Panc1 (cell line): ENCODE measurements around the gene MIPOL1. TPM values are rescaled to one million over a fixed set of nuclear protein-coding genes. Genes with fewer than 3 reads are reported as not detected.
"Not testable (repeated sequence)": the region's sequence is repeated elsewhere in the genome, so short reads cannot be mapped to it uniquely, and the experiment has no call there.

ENCODE experiments used
- ATAC-seq: fragments of 200-7000 bp; cut with Tn5 transposase; 2 replicates; pipeline ENCODE4 v1.9.1; 2020; ENCODE audit warnings: mild to moderate bottlenecking, moderate library complexity
- BruUV-seq: library from RNA; stranded (reverse); fragments of 400-500 nt; replicated peaks from 2 replicates; lab custom pipeline; 2021; lab: Mats Ljungman, UMichigan
- CTCF ChIA-PET: fragments of 300-600 bp; sonication (Branson Sonifier 250); formaldehyde crosslinking; loops from one replicate; lab custom pipeline; 2022; ENCODE audit warnings: antibody characterized with exemption; lab: Charles Lee
- POLR2A ChIA-PET: fragments of 300-600 bp; sonication (Branson Sonifier 250); formaldehyde crosslinking; loops from one replicate; lab custom pipeline; 2022; ENCODE audit warnings: antibody characterized with exemption; lab: Charles Lee
- DNase-seq: peaks from one replicate; pipeline ENCODE4 v3.0.0-alpha.2; 2010; ENCODE audit warnings: low read depth, low spot score
- H3K27ac ChIP-seq: 2 replicates; pipeline ENCODE4 v1.5.1; 2011; ENCODE audit warnings: mild to moderate bottlenecking, low read length, inconsistent platforms
- H3K27me3 ChIP-seq: fragments of 200-500 bp; sonication (Bioruptor generic); 2 replicates; pipeline ENCODE4 v1.6.0; 2014; ENCODE audit warnings: low read length, inconsistent platforms; ENCODE audit not compliant: control insufficient read depth, insufficient read depth
- H3K36me3 ChIP-seq: fragments of 200-500 bp; sonication (Bioruptor generic); 2 replicates; pipeline ENCODE4 v1.5.1; 2014; ENCODE audit warnings: inconsistent platforms, mild to moderate bottlenecking, low read length, moderate library complexity; ENCODE audit not compliant: control insufficient read depth, insufficient read depth
- H3K4me1 ChIP-seq: 2 replicates; pipeline ENCODE4 v1.5.1; 2011; ENCODE audit warnings: inconsistent platforms, mild to moderate bottlenecking, low read length, moderate library complexity; ENCODE audit not compliant: control insufficient read depth, insufficient read depth
- H3K4me3 ChIP-seq, 2 experiments: 2 replicates each; pipeline ENCODE4 v1.5.1; 2011 to 2012; ENCODE audit warnings: low read depth in 2 of 2, low read length in 2 of 2, mild to moderate bottlenecking in 2 of 2, inconsistent platforms in 1 of 2, moderate library complexity in 1 of 2
- H3K9me3 ChIP-seq: fragments of 200-500 bp; sonication (Bioruptor generic); 2 replicates; pipeline ENCODE4 v1.5.1; 2014; ENCODE audit warnings: low read depth, mild to moderate bottlenecking, inconsistent platforms, low read length, moderate library complexity; ENCODE audit not compliant: control insufficient read depth, insufficient read depth
- CTCF ChIP-seq: fragments of 450-650 bp; IDR thresholded peaks from 2 replicates; pipeline ENCODE4 v1.5.1; 2017; ENCODE audit warnings: mild to moderate bottlenecking
- POLR2AphosphoS5 ChIP-seq: IDR thresholded peaks from 2 replicates; pipeline ENCODE4 v1.6.1; 2012; ENCODE audit warnings: mild to moderate bottlenecking, low read depth, low read length, moderate library complexity
- REST ChIP-seq, 2 experiments: IDR thresholded peaks; 2 replicates each; pipeline ENCODE4 v1.6.1; 2011 to 2012; ENCODE audit warnings: low read depth in 2 of 2, control low read depth in 1 of 2, low read length in 1 of 2, mild to moderate bottlenecking in 1 of 2, moderate library complexity in 1 of 2; ENCODE audit not compliant: insufficient read depth in 1 of 2
- SIN3A ChIP-seq: IDR thresholded peaks from 2 replicates; pipeline ENCODE4 v1.6.1; 2012; ENCODE audit warnings: low read depth, mild to moderate bottlenecking, low read length, moderate library complexity, borderline replicate concordance; ENCODE audit not compliant: insufficient read depth
- TCF7L2 ChIP-seq: IDR thresholded peaks from 2 replicates; pipeline ENCODE4 v1.6.1; 2011; ENCODE audit warnings: mild to moderate bottlenecking, low read depth, low read length, inconsistent platforms
- in situ Hi-C: cut with HindIII; loops from 2 replicates; pipeline ENCODE4 v1.10.0; 2016; ENCODE audit warnings: low sequenced_read_pairs, low pct_unique_long_range_greater_than_20kb
- intact Hi-C: fragments of 100-400 bp; cut with micrococcal nuclease; formaldehyde crosslinking; loops from one replicate; pipeline ENCODE4 v1.10.0; 2022; ENCODE audit not compliant: unreplicated experiment
- total RNA-seq: library from RNA; stranded (reverse); gene quantifications from one replicate; pipeline ENCODE4 v1.2.1, GENCODE V29; 2021; ENCODE audit not compliant: unreplicated experiment

MIPOL1 gene
- total RNA-seq, 1 experiment from 2014 or later, result 12.8 TPM

GRCh38 chr14:37186865-37187264, 10.9 kb upstream of the MIPOL1 start:
- Histone ChIP-seq H3K27ac (no peak overlapping the region), H3K36me3 (no peaks in the 10 kb centered on the region), H3K4me1 (no peaks in the 10 kb centered on the region), H3K9me3 (no peaks in the 10 kb centered on the region), H3K27me3 (no peaks in the 10 kb centered on the region), H3K4me3 (no peak overlapping the region)
- TF ChIP-seq SIN3A (no peak), CTCF (no peak), TCF7L2 (no peak), POLR2AphosphoS5 (no peak), REST (IDR thresholded peaks at IDR 0.05; ENCODE audit: insufficient read depth in 1 of 2, low read depth in 2 of 2, low read length in 1 of 2) (no peak)
- intact Hi-C loops (no loop called here), in situ Hi-C loops (no loop called here)
- ChIA-PET CTCF (no interaction called here), POLR2A (no interaction called here)
- ATAC-seq, result no peak
- DNase-seq, result no peak
- no TSS peak for BruUV-seq

GRCh38 chr14:37187294-37187693, 10.4 kb upstream of the MIPOL1 start:
- ATAC-seq (no peak), DNase-seq (no peak)
- Histone ChIP-seq H3K9me3 (no peaks in the 10 kb centered on the region), H3K36me3 (no peaks in the 10 kb centered on the region), H3K27me3 (no peaks in the 10 kb centered on the region), H3K4me1 (no peaks in the 10 kb centered on the region), H3K27ac (no peak overlapping the region), H3K4me3 (no peak overlapping the region)
- ChIA-PET POLR2A (no interaction called here), CTCF (no interaction called here)
- BruUV-seq, result no TSS peak
- TF ChIP-seq REST (IDR thresholded peaks at IDR 0.05; ENCODE audit: insufficient read depth in 1 of 2, low read depth in 2 of 2, low read length in 1 of 2) (no peak), POLR2AphosphoS5 (no peak), SIN3A (no peak), CTCF (no peak), TCF7L2 (no peak)
- intact Hi-C loops (no loop called here), in situ Hi-C loops (no loop called here)

GRCh38 chr14:37187840-37188577, 9.7 kb upstream of the MIPOL1 start:
- H3K4me1 ChIP-seq, intact Hi-C loops, H3K4me3 ChIP-seq, H3K9me3 ChIP-seq, DNase-seq, CTCF ChIA-PET, ATAC-seq, BruUV-seq, H3K27ac ChIP-seq, H3K36me3 ChIP-seq, POLR2A ChIA-PET, in situ Hi-C loops, H3K27me3 ChIP-seq: not testable (repeated sequence)

GRCh38 chr14:37189733-37190132, 8.0 kb upstream of the MIPOL1 start:
- H3K4me3 ChIP-seq, POLR2A ChIA-PET, H3K9me3 ChIP-seq, ATAC-seq, in situ Hi-C loops, H3K4me1 ChIP-seq, DNase-seq, H3K27me3 ChIP-seq, intact Hi-C loops, H3K36me3 ChIP-seq, CTCF ChIA-PET, BruUV-seq, H3K27ac ChIP-seq: not testable (repeated sequence)
